ENCODE results near the gene ZNF584. TPM values are rescaled to one million over a fixed set of nuclear protein-coding genes. Genes with fewer than 3 reads are reported as not detected.

Gene ZNF584
- polyA plus RNA-seq, 1 donor from 2014 or later, result 29.6 TPM

- H3K9ac ChIP-seq (ENCODE audit: low read length), result peak overlapping the region; percentile 92
- H3K27ac ChIP-seq (ENCODE audit: low read length), result peak overlapping the region; percentile 95
- peak overlapping the region; percentile 91 for H3K4me2 ChIP-seq (ENCODE audit: low read length)
- no peaks in the 10 kb centered on the region for H3K9me3 ChIP-seq (ENCODE audit: low read length)
- no peaks in the 10 kb centered on the region for H3K9me2 ChIP-seq (ENCODE audit: insufficient read depth, low read length)
- H3K36me3 ChIP-seq (ENCODE audit: insufficient read depth, low read length), result no peaks in the 10 kb centered on the region
- H3K79me2 ChIP-seq (replicated peaks; ENCODE audit: insufficient read depth, low read length), result peaks cover 20% of the 10 kb centered on the region
- no peak for TF ChIP-seq TAF1 (IDR thresholded peaks at IDR 0.05; ENCODE audit: low read depth)
- no peak for TF ChIP-seq CTCF (IDR thresholded peaks at IDR 0.05; ENCODE audit: poor library complexity, severe bottlenecking)
- TF ChIP-seq REST (IDR thresholded peaks at IDR 0.05; ENCODE audit: borderline replicate concordance), result no peak
- TF ChIP-seq MXI1 (conservative IDR thresholded peaks at IDR 0.05; ENCODE audit: poor library complexity, severe bottlenecking), result no peak
- no peak for TF ChIP-seq EZH2 (IDR thresholded peaks at IDR 0.05; ENCODE audit: borderline replicate concordance, insufficient read depth, low read length, poor library complexity, severe bottlenecking)
- peaks cover 4% of the 10 kb centered on the region for H3F3A ChIP-seq (ENCODE audit: insufficient read depth, low read length, poor library complexity, severe bottlenecking)
- no peak overlapping the region for H2AFZ ChIP-seq (ENCODE audit: low read depth, low read length)
- no peaks in the 10 kb centered on the region for H4K20me1 ChIP-seq (ENCODE audit: insufficient read depth)
- peak overlapping the region; percentile 77 for H3K4me3 ChIP-seq (ENCODE audit: low read length)
- H3K27me3 ChIP-seq (ENCODE audit: insufficient read depth, low read depth, low read length), result no peaks in the 10 kb centered on the region
Measured at GRCh38 chr19:58385313-58385890, 23.0 kb upstream of the ZNF584 start.

- peaks cover 20% of the 10 kb centered on the region for H3K79me2 ChIP-seq (replicated peaks; ENCODE audit: insufficient read depth, low read length)
- TF ChIP-seq RAD21 (conservative IDR thresholded peaks at IDR 0.05), result no peak
- TF ChIP-seq TAF1 (IDR thresholded peaks at IDR 0.05; ENCODE audit: low read depth), result peak; percentile 31
- no peaks in the 10 kb centered on the region for H3K27me3 ChIP-seq (ENCODE audit: insufficient read depth, low read depth, low read length)
- peak overlapping the region; percentile 78 for H2AFZ ChIP-seq (ENCODE audit: low read depth, low read length)
- H3K27ac ChIP-seq (ENCODE audit: low read length), result peak overlapping the region; percentile 95
- H3K4me2 ChIP-seq (ENCODE audit: low read length), result peak overlapping the region; percentile 91
- H3K9me3 ChIP-seq (ENCODE audit: low read length), result no peaks in the 10 kb centered on the region
- H3K36me3 ChIP-seq (ENCODE audit: insufficient read depth, low read length), result no peaks in the 10 kb centered on the region
- no peaks in the 10 kb centered on the region for H4K20me1 ChIP-seq (ENCODE audit: insufficient read depth)
- H3K4me3 ChIP-seq (ENCODE audit: low read length), result peak overlapping the region; percentile 77
- H3K9me2 ChIP-seq (ENCODE audit: insufficient read depth, low read length), result no peaks in the 10 kb centered on the region
- H3K9ac ChIP-seq (ENCODE audit: low read length), result peak overlapping the region; percentile 92
- peaks cover 4% of the 10 kb centered on the region for H3F3A ChIP-seq (ENCODE audit: insufficient read depth, low read length, poor library complexity, severe bottlenecking)
Measured at GRCh38 chr19:58385891-58386575, 22.4 kb upstream of the ZNF584 start.

Data from neural cell (in vitro differentiated cells).